ENCODE data around the gene ICAM2.

ICAM2 gene

DNA sequence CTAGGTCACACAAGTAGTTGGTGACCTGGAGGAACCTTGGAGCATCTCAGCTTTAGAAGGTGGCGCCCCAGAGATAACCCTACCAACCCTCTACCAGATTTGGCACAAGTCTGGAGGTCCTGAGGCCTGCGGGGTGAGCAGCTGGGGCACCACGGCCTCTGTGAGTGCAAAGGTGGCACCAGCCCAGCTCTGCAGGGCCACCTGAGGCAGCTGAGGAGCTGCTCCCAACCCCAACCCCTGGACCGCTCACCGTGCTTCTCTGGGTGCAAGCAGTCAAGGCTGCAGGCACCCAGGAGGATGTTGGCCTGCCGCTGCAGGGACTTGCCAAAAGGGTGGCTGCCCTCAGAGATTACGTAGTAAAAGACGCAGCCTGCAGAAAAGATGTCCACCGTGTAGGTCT is 28.4 kb upstream of the ICAM2 start:
- no peak overlapping the region for H3K4me3 ChIP-seq (ENCODE audit: low read depth, low read length)
- no peak for DNase-seq (ENCODE audit: low read depth)
- TF ChIP-seq, protein P1, sequence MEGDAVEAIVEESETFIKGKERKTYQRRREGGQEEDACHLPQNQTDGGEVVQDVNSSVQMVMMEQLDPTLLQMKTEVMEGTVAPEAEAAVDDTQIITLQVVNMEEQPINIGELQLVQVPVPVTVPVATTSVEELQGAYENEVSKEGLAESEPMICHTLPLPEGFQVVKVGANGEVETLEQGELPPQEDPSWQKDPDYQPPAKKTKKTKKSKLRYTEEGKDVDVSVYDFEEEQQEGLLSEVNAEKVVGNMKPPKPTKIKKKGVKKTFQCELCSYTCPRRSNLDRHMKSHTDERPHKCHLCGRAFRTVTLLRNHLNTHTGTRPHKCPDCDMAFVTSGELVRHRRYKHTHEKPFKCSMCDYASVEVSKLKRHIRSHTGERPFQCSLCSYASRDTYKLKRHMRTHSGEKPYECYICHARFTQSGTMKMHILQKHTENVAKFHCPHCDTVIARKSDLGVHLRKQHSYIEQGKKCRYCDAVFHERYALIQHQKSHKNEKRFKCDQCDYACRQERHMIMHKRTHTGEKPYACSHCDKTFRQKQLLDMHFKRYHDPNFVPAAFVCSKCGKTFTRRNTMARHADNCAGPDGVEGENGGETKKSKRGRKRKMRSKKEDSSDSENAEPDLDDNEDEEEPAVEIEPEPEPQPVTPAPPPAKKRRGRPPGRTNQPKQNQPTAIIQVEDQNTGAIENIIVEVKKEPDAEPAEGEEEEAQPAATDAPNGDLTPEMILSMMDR (IDR thresholded peaks at IDR 0.05; ENCODE audit: insufficient read depth, low read depth, low read length, missing control alignments), result no peak

DNA sequence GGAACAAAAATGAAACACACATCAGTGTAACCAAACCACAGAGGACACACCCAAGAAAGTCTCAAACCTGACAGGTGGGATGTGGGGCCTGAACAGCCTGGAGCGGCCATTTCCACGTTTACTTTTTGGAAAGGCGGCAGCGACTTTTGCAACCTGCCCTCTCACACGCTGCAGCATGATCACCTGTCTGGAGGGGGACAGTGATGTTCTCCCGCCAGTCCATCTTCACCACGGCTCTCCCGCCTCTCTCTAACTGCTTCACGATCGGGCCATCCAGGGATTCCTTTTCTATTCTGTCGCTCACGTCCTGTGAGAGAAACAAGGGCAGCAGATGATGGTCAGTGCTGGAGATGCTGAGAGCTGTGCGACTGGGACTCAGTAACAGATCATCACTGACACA is 24.7 kb upstream of the ICAM2 start:
- no peak for DNase-seq (ENCODE audit: low read depth)
- no peak overlapping the region for H3K4me3 ChIP-seq (ENCODE audit: low read depth, low read length)
- TF ChIP-seq, protein P1 (IDR thresholded peaks at IDR 0.05; ENCODE audit: insufficient read depth, low read depth, low read length, missing control alignments), result no peak

GRCh38 chr17:64042700-64043485 is 22.5 kb upstream of the ICAM2 start:
- DNase-seq (ENCODE audit: low read depth), result no peak
- H3K4me3 ChIP-seq (ENCODE audit: low read depth, low read length), result no peak overlapping the region
- TF ChIP-seq, protein P1 (IDR thresholded peaks at IDR 0.05; ENCODE audit: insufficient read depth, low read depth, low read length, missing control alignments), result no peak

DNA sequence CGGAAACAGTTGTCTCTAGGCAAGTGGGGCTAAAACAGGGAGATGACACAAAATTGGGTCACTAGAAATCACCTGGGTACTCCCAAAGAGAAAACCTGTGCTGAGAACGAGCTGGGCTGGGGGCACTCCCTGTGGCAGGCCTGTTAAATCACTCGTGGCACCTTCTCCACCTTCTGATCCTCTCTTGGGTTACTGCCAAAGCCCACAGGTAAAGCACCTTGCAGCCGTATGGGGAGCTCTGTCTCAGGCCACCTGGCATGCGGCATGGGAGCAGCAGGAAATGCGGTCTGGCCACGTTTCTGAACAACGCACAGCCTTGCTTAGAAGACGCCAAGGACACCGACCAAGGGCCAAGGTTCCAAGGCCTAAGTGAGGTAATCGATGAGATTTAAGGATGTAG is 21.5 kb upstream of the ICAM2 start:
- DNase-seq (ENCODE audit: low read depth), result no peak
- TF ChIP-seq, protein P1 (IDR thresholded peaks at IDR 0.05; ENCODE audit: insufficient read depth, low read depth, low read length, missing control alignments), result no peak
- no peak overlapping the region for H3K4me3 ChIP-seq (ENCODE audit: low read depth, low read length)

- TF ChIP-seq, protein P1 (IDR thresholded peaks at IDR 0.05; ENCODE audit: insufficient read depth, low read depth, low read length, missing control alignments), result no peak
- DNase-seq (ENCODE audit: low read depth), result no peak
- H3K4me3 ChIP-seq (ENCODE audit: low read depth, low read length), result no peak overlapping the region
Observed at GRCh38 chr17:64040206-64040605, 19.8 kb upstream of the ICAM2 start.

- no peak for DNase-seq (ENCODE audit: low read depth)
- TF ChIP-seq, protein P1 (IDR thresholded peaks at IDR 0.05; ENCODE audit: insufficient read depth, low read depth, low read length, missing control alignments), result no peak
- no peak overlapping the region for H3K4me3 ChIP-seq (ENCODE audit: low read depth, low read length)
Observed at GRCh38 chr17:64039106-64039400, 18.6 kb upstream of the ICAM2 start.

All from GM12865 (cell line).